HG03066 (cell line): ENCODE measurements around the gene PFKFB2.
A peak's percentile ranks its signal among the peaks of the same experiment; 100 is the strongest.

ENCODE experiments used
- ATAC-seq: cut with Tn5 transposase; IDR thresholded peaks from one replicate; pipeline ENCODE4 v1.9.1; 2021; ENCODE audit warnings: low read depth; ENCODE audit not compliant: unreplicated experiment

PFKFB2 gene

DNA sequence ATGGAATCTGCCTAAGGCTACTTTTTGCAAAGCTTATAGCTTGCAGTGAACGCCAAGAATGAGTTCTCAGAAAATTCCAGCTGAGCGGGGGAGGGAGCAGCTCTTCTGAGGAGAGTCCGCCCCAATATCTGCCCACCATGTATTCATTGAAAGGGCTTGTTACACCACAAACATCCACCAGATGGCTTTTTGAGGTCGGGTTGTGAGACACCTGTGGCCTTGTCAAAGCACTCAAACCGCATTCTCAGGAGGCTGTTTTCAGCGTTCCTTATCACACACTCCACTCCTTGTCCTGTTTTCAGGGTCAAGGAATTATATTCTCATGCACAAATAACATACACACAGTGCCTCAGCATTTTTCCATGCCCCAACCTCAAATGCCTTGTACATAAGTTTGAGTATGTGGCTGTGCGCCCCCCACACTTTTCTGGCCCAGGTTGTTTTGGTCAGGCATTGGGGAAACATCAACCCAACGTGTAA lies 31.7 kb downstream of the PFKFB2 start:
- ATAC-seq, result no peak

GRCh38 chr1:207085887-207086286 lies 32.8 kb downstream of the PFKFB2 start:
- ATAC-seq, result no peak

- ATAC-seq, result no peak
Measured at GRCh38 chr1:207088161-207088560, 35.1 kb downstream of the PFKFB2 start.

GRCh38 chr1:207088701-207089626 lies 35.9 kb downstream of the PFKFB2 start, which contains the start of gene C4BPB:
Gene C4BPB, plus strand, starts transcription at chr1:207088860. Its CDS starts 672 bp downstream, at chr1:207089532.
- no peak for ATAC-seq

DNA sequence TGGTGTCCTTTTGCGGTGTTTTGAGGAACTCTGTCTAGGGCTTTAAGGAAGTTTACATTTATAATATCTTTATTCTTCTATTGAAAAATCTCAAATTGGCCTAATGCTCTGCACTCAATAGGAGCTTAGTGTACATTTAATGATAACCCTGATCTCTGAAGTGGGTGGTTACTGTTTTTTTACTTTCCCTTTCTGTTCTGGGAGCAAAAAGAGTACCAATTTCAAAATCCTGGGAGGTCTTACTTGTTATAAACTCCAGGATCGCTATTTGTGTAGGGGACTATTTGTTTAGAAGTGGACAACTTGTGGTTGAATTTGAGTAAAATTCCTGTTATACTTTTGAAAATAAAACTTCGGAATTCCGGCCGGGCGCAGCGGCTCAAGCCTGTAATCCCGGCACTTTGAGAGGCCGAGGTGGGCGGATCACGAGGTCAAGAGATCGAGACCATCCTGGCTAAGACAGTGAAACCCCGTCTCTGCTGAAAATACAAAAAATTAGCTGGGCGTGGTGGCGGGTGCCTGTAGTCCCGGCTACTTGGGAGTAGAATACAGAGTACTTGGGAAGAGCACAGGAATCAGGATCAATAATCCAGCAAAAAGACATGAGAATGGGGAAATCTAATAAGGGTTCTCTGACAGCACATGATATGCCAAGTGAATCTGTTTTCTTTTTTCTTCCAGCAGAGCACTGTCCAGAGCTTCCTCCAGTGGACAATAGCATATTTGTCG lies 36.7 kb downstream of the PFKFB2 start:
- no peak for ATAC-seq

DNA sequence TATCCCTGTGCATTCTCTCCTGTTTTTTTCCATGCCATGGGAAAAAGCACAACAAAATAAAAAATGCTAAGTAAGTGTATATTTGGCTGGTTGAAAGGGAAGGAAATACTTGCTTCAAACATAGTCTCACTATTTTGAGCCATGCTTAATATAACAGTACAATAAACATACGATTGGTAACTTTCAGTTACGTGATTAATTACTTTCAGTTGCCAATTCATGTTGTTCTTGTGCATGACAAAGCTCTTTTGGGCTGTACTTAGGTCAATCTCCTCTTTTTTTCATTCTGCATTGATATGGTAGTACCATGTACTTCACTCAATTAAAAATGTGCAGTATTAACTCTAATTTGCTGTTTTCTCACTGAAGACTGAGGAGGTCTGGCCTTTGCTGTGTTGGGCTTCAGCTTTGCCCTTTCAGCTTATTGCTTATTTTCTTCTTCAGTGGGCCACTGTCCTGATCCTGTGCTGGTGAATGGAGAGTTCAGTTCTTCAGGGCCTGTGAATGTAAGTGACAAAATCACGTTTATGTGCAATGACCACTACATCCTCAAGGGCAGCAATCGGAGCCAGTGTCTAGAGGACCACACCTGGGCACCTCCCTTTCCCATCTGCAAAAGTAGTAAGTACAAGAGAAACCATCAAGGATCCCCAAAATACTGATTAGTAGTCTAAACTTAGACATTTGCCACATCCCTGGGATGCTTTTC lies 38.3 kb downstream of the PFKFB2 start:
- no peak for ATAC-seq

DNA sequence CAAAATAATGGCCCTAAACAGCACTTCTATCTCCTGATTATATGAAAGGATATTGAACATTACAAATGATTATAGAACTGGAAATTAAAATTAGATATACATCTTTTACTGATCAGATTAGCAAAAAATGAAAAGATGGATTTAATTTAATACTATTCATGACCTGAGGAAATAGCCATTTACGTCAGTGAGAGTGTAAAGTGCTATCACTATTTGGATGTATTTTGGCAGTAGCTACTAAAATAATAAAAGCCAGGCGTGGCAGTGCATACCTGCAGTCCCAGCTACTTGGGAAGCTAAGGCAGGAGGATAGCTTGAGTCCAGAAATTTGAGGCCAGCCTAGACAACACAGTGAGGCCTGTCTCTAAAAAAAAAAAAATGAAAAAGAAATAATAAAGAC lies 40.9 kb downstream of the PFKFB2 start:
- ATAC-seq, result no peak

- peak; percentile 64 for ATAC-seq
Measured at GRCh38 chr1:207097871-207098324, 44.8 kb downstream of the PFKFB2 start.

DNA sequence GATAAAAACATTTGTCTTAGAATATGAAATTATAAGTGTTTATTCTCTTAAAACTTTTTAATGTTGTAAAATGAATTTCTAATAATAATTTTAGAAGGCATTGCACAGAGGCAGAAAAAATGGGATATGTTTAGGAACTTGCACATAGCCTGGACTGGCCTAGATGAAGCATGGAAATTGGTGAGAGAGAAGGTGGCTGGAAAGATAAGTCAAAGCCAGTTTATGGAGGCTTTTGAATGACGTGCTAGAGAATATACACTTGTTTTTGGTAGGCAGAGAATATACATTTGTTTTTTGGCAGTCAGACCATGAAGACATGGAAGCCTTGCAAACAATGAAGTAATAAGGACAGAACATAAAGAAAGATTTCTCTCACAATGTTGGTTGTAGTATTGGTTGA lies 48.6 kb downstream of the PFKFB2 start:
- no peak for ATAC-seq

GRCh38 chr1:207102146-207102545 lies 49.1 kb downstream of the PFKFB2 start:
- no peak for ATAC-seq

DNA sequence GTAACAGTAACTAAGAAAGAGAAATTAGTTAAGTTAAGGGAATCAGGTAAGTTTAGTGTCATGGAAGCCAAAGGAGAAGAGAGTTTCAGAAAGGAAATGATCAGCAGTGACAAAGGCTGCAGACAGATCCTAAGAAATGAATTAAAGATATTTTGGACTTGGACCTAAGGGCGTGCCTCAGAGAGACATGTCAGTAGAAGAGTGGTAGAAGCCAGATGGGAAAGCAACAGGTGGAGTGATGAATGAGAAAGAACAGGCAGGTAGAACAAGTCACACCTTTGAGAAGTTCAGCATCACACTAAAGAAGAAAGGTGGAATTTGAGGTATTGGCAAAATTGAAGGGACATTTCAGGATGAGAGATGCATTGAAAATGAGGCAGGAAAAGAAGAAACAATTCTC lies 49.6 kb downstream of the PFKFB2 start:
- no peak for ATAC-seq

DNA sequence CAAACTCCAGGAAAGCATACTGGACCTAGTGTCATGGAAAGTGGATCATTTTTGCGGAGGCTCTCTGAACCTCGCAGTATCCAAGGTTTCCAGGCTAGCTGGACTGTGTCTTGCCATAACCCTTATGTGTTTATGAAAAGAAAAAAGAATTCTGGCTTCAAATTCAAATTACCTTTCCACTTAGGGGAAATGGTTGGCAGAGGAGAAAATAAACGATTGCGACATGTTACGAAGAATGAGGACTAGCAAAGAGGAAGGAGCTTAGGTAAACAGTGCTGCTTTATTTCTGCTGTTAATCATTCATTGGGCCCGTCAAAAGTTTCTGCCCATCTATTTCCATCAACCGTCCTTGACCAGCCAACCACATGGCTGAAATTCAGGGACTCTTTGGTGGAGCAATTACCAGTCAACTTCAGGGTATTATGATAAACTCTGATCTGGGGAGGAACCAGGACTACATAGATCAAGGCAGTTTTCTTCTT lies 50.9 kb downstream of the PFKFB2 start, which contains the start of gene C4BPA:
Gene C4BPA (plus strand): TSS at position 342 of the 482 bp plus-strand sequence. CDS start 8,793 bp downstream, outside the sequence.
- ATAC-seq, result no peak

DNA sequence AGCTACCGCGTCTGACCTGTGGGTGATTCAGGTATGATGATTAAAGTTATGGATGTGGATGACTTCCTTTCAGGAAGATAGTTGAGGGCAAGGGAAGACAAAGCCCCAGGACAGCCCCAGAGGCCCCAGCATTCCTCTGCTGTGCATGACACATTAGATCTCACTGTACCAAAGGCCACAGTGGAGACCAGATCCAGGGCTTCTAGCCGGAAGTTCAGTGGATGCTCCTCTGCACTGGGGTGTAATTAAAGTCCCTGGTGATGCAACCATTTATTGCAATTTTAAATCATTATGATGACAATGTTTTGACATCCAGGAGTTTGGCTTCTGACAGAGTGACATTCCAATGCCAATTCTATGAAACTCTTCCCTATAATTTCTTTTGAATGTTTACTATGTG lies 55.9 kb downstream of the PFKFB2 start:
- ATAC-seq, result no peak

DNA sequence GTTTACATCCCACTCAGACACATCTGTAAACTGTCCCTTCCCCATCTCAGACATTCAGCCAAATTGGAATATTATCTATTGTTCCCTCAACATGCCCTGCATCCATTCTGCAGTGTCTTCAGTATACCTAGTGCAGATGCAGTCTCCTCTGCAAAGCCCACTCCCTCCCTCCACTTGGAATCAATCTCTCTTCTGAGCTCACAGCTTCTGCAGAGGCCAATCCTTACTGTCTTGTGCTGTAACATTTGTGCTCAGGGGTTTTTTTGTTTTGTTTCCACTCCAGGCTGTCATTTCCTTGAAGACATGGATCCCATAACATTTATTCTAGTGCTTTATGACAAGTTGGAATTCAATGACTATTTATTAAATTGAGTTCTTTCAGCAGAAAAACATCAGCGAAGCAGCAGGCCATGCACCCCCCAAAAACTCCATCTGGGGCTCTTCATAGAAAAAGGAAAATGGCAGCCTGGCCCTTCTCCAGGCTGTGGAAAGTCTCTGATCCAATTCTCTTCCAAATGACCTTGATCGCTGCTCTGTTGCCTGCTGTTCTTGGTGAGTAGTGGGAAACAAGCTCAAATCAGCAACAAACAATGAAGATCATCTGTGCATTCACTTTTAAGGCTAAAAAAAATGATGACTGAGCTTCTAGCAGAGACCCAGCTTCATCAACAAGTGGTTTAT lies 59.7 kb downstream of the PFKFB2 start:
- no peak for ATAC-seq

- no peak for ATAC-seq
Measured at GRCh38 chr1:207115269-207115668, 62.2 kb downstream of the PFKFB2 start.

DNA sequence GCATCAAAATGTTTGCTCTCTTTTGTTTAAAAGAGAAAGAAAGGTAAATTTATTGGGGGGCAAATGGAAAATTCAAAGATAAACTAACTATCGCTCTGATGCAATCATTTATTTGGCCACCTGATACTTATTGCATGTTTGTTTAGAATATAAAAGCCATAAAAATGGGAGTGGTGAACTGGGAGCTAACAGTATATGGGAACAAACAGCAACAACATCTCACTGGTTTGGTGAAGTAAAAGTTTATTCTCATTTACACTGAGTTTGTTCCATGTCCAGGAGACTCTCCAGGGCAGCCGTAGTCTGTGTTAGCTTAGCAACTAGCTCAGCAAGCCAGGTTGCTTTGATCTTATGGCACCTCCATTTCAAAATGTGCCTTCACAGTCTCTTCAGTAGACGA lies 71.3 kb downstream of the PFKFB2 start:
- ATAC-seq, result no peak

DNA sequence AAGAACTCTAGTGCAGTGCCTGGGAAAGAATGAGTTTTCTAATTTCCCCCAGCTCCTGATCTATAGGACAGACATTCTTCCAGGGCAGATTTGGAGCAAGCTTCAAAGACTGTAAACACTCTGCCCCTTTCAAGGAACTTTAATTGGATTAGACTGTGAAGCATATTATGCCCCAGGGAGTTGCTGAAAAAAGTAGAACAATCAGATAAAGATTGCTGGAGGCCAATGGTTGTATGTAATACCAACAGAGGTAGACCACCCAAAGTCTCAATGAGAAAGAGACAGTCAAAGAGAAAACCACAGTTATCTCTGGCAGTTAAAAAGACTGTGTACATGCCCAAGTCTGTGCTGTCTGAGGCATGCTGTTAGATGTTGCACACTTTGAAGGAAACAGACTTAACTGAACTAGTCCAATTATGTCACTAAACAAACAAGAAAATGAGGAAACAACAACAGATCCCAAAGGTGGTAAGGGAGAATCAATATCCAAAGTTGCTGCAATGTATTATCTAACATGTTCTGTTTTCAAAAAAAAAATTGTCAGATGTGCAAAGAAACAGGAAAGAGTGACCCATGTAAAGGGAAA lies 75.4 kb downstream of the PFKFB2 start:
- no peak for ATAC-seq

- ATAC-seq, result no peak
Measured at GRCh38 chr1:207129053-207129452, 76.0 kb downstream of the PFKFB2 start.
